SK-N-SH treated with all-trans-retinoic acid at 6 μM for 48 hours (cell line): ENCODE results near the gene ACTRT3.

Experiments used
- ESRRG ChIP-seq: fragments of 250-450 bp; sonication (Bioruptor Pico); IDR thresholded peaks from 2 replicates; pipeline ENCODE4 v1.6.1; 2021; ENCODE audit warnings: mild to moderate bottlenecking
- OSR1 ChIP-seq: fragments of 250-450 bp; sonication (Bioruptor Pico); IDR thresholded peaks from 2 replicates; pipeline ENCODE4 v1.8.0; 2022; ENCODE audit warnings: moderate library complexity, mild to moderate bottlenecking, inconsistent platforms
- PPARA ChIP-seq: fragments of 250-450 bp; sonication (Bioruptor Pico); IDR thresholded peaks from 2 replicates; pipeline ENCODE4 v1.5.0; 2020; ENCODE audit warnings: mild to moderate bottlenecking, borderline replicate concordance
- SNAI2 ChIP-seq: fragments of 250-450 bp; sonication (Bioruptor Pico); IDR thresholded peaks from 2 replicates; pipeline ENCODE4 v1.5.0; 2020; ENCODE audit warnings: mild to moderate bottlenecking, moderate library complexity
- TCF4 ChIP-seq: fragments of 250-450 bp; sonication (Bioruptor Pico); IDR thresholded peaks from 2 replicates; pipeline ENCODE4 v1.8.0; 2021; ENCODE audit warnings: mild to moderate bottlenecking, moderate library complexity, borderline replicate concordance
- ZFP3 ChIP-seq: fragments of 250-450 bp; sonication (Bioruptor Pico); IDR thresholded peaks from 2 replicates; pipeline ENCODE4 v1.5.0; 2020; ENCODE audit warnings: mild to moderate bottlenecking, moderate library complexity
- TF ChIP-seq, protein P1 (sequence below): fragments of 250-450 bp; sonication (Bioruptor Pico); IDR thresholded peaks from 2 replicates; pipeline ENCODE4 v1.5.0; 2020; ENCODE audit warnings: mild to moderate bottlenecking, moderate library complexity
- TF ChIP-seq, protein P2 (sequence below): fragments of 250-450 bp; sonication (Bioruptor Pico); IDR thresholded peaks from 2 replicates; pipeline ENCODE4 v1.8.0; 2020; ENCODE audit warnings: mild to moderate bottlenecking, moderate library complexity, borderline replicate concordance

DNA sequence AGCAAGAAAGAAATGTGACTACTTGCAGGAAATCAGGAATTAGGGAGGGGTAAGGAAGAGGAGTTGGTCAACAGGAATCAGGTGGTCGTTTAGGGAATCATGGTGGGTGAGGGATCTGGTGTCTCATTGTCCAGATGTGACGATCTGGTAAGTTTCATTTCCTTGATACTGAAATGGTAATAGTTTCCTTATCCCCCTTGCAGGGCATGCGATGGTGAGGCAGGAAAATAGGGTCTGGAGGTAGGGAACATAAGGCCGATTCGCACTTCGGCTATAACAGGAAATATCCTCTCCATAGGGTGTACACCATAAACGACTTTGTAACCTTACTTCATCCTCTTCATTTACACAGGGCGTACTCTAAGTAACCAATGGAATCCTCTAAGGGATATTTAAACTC is 43.9 kb upstream of the ACTRT3 start:
- TF ChIP-seq SNAI2, result no peak
- TF ChIP-seq, protein P1, sequence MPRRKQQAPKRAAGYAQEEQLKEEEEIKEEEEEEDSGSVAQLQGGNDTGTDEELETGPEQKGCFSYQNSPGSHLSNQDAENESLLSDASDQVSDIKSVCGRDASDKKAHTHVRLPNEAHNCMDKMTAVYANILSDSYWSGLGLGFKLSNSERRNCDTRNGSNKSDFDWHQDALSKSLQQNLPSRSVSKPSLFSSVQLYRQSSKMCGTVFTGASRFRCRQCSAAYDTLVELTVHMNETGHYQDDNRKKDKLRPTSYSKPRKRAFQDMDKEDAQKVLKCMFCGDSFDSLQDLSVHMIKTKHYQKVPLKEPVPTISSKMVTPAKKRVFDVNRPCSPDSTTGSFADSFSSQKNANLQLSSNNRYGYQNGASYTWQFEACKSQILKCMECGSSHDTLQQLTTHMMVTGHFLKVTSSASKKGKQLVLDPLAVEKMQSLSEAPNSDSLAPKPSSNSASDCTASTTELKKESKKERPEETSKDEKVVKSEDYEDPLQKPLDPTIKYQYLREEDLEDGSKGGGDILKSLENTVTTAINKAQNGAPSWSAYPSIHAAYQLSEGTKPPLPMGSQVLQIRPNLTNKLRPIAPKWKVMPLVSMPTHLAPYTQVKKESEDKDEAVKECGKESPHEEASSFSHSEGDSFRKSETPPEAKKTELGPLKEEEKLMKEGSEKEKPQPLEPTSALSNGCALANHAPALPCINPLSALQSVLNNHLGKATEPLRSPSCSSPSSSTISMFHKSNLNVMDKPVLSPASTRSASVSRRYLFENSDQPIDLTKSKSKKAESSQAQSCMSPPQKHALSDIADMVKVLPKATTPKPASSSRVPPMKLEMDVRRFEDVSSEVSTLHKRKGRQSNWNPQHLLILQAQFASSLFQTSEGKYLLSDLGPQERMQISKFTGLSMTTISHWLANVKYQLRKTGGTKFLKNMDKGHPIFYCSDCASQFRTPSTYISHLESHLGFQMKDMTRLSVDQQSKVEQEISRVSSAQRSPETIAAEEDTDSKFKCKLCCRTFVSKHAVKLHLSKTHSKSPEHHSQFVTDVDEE (CRISPR knock-in tag), result no peak
- no peak for TF ChIP-seq ZFP3
- TF ChIP-seq, protein P2, sequence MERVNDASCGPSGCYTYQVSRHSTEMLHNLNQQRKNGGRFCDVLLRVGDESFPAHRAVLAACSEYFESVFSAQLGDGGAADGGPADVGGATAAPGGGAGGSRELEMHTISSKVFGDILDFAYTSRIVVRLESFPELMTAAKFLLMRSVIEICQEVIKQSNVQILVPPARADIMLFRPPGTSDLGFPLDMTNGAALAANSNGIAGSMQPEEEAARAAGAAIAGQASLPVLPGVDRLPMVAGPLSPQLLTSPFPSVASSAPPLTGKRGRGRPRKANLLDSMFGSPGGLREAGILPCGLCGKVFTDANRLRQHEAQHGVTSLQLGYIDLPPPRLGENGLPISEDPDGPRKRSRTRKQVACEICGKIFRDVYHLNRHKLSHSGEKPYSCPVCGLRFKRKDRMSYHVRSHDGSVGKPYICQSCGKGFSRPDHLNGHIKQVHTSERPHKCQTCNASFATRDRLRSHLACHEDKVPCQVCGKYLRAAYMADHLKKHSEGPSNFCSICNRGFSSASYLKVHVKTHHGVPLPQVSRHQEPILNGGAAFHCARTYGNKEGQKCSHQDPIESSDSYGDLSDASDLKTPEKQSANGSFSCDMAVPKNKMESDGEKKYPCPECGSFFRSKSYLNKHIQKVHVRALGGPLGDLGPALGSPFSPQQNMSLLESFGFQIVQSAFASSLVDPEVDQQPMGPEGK (CRISPR knock-in tag), result no peak
- TF ChIP-seq ESRRG (CRISPR knock-in tag), result no peak
- TF ChIP-seq TCF4 (CRISPR knock-in tag), result no peak
- TF ChIP-seq OSR1 (CRISPR knock-in tag), result no peak
- TF ChIP-seq PPARA (CRISPR knock-in tag), result no peak
